Activated CD8-positive, alpha-beta memory T cell treated with anti-CD3 and anti-CD28 coated beads for 4 hours (primary cell): ENCODE results near the gene GNL2.
"Not testable (repeated sequence)": the region's sequence is repeated elsewhere in the genome, so short reads cannot be mapped to it uniquely, and the experiment has no call there.

Experiments
- DNase-seq, 2 donors: peaks; one replicate each; pipeline ENCODE4 v3.0.0-alpha.2; 2020; ENCODE audit warnings: low read depth in 2 of 2

GNL2 gene

GRCh38 chr1:37606481-37607263 lies 10.9 kb upstream of the GNL2 start:
- no peak for DNase-seq

- no peak for DNase-seq
Observed at GRCh38 chr1:37605806-37606474, 10.2 kb upstream of the GNL2 start.

GRCh38 chr1:37605061-37605650 lies 9.4 kb upstream of the GNL2 start:
- no peak for DNase-seq

GRCh38 chr1:37602750-37603694 lies 7.3 kb upstream of the GNL2 start:
- DNase-seq: no peak

- no peak for DNase-seq
Observed at GRCh38 chr1:37601441-37601840, 5.7 kb upstream of the GNL2 start.

- DNase-seq: no peak
Observed at GRCh38 chr1:37599940-37600339, 4.2 kb upstream of the GNL2 start.

- no peak for DNase-seq
Observed at GRCh38 chr1:37596182-37596667, 488 bp upstream of the GNL2 start.

- DNase-seq: no peak
Observed at GRCh38 chr1:37593726-37594125, 2.0 kb downstream of the GNL2 start.

GRCh38 chr1:37588939-37589338 lies 6.8 kb downstream of the GNL2 start:
- no peak for DNase-seq

GRCh38 chr1:37584544-37584943 lies 11.2 kb downstream of the GNL2 start:
- DNase-seq: not testable (repeated sequence)

- no peak for DNase-seq
Observed at GRCh38 chr1:37575692-37576091, 20.0 kb downstream of the GNL2 start.

- no peak for DNase-seq
Observed at GRCh38 chr1:37574834-37575480, 20.8 kb downstream of the GNL2 start.

- DNase-seq: no peak
Observed at GRCh38 chr1:37570528-37571334, 25.0 kb downstream of the GNL2 start.

- no peak for DNase-seq
Observed at GRCh38 chr1:37567023-37567422, 28.7 kb downstream of the GNL2 start.

- no peak for DNase-seq
Observed at GRCh38 chr1:37564892-37565291, 30.8 kb downstream of the GNL2 start.

- no peak for DNase-seq
Observed at GRCh38 chr1:37562984-37563383, 32.8 kb downstream of the GNL2 start.

- DNase-seq: no peak
Observed at GRCh38 chr1:37561133-37562132, 34.3 kb downstream of the GNL2 start.

GRCh38 chr1:37560401-37561132 lies 35.2 kb downstream of the GNL2 start:
- no peak for DNase-seq
